Lower leg skin (tissue), 4 donors: ENCODE measurements around the gene WFIKKN2. TPM values are rescaled to one million over a fixed set of nuclear protein-coding genes. Genes with fewer than 3 reads are reported as not detected.

Experiments
- DNase-seq, 2 donors: peaks; one replicate each; pipeline ENCODE4 v3.0.0-alpha.2; 2019; ENCODE audit warnings: low spot score in 2 of 2
- H3K4me3 ChIP-seq: fragments of 200-600 bp; sonication (generic); 2 replicates; pipeline ENCODE4 v1.5.1; 2017; ENCODE audit warnings: mild to moderate bottlenecking, low read depth; ENCODE audit not compliant: poor library complexity, severe bottlenecking
- CTCF ChIP-seq, 3 donors: fragments of 450-650 bp; IDR thresholded peaks; one replicate each; pipeline ENCODE4 v1.5.1; 2016; ENCODE audit warnings: antibody characterized with exemption in 3 of 3, mild to moderate bottlenecking in 3 of 3, moderate library complexity in 2 of 3
- POLR2A ChIP-seq, 2 donors: fragments of 450-650 bp; IDR thresholded peaks; one replicate each; pipeline ENCODE4 v1.6.1; 2016 to 2017; ENCODE audit warnings: antibody characterized with exemption in 2 of 2, mild to moderate bottlenecking in 1 of 2, moderate library complexity in 1 of 2
- WGBS, 2 donors: methylation state at CpG; one replicate each; pipeline ENCODE4 v1.1.5; 2018; 5-methylcytosine and 5-hydroxymethylcytosine counted together
- intact Hi-C: fragments of 100-400 bp; cut with DNase I; formaldehyde crosslinking; loops from one replicate; pipeline ENCODE4 v1.15.0; 2023; ENCODE audit warnings: low total_unique reads
- total RNA-seq, 4 donors: library from RNA; depleted of rRNA; stranded (reverse); fragments of >200 nt; gene quantifications; one replicate each; pipeline ENCODE4 v1.1.0, GENCODE V29; 2016

Gene WFIKKN2
- total RNA-seq, 4 donors from 2014 or later = 0.26 to 0.61 (median 0.59) TPM; not detected in 1

- TF ChIP-seq POLR2A (IDR thresholded peaks at IDR 0.05) = no peak
- no peak for TF ChIP-seq CTCF (IDR thresholded peaks at IDR 0.05)
- no peak for DNase-seq
- WGBS, 2 donors = 81 to 86% methylated on average over 10 of the region's 10 CpGs
- intact Hi-C loops = no loop called here
- H3K4me3 ChIP-seq = no peak overlapping the region
Measured at GRCh38 chr17:50820651-50821050, 14.7 kb upstream of the WFIKKN2 start.

- no peak for TF ChIP-seq POLR2A (IDR thresholded peaks at IDR 0.05)
- no peak for TF ChIP-seq CTCF (IDR thresholded peaks at IDR 0.05)
- WGBS, 2 donors = 94 to 97% methylated on average over 2 of the region's 2 CpGs
- intact Hi-C loops = no loop called here
- DNase-seq = no peak
- no peak overlapping the region for H3K4me3 ChIP-seq
Measured at GRCh38 chr17:50822550-50822949, 12.8 kb upstream of the WFIKKN2 start.

- TF ChIP-seq CTCF (IDR thresholded peaks at IDR 0.05) (no peak), POLR2A (IDR thresholded peaks at IDR 0.05) (no peak)
- H3K4me3 ChIP-seq = no peak overlapping the region
- intact Hi-C loops = no loop called here
- WGBS, 2 donors = 95 to 100% methylated on average over 2 of the region's 2 CpGs
- DNase-seq = no peak
Measured at GRCh38 chr17:50824429-50824828, 11.0 kb upstream of the WFIKKN2 start.

- intact Hi-C loops = no loop called here
- no peak for DNase-seq
- TF ChIP-seq CTCF (IDR thresholded peaks at IDR 0.05) = no peak
- TF ChIP-seq POLR2A (IDR thresholded peaks at IDR 0.05) = no peak
- no peak overlapping the region for H3K4me3 ChIP-seq
Measured at GRCh38 chr17:50825188-50825587, 10.2 kb upstream of the WFIKKN2 start.

- intact Hi-C loops = no loop called here
- DNase-seq = no peak
- 83 to 84% methylated on average over 6 of the region's 6 CpGs for WGBS, 2 donors
- H3K4me3 ChIP-seq = no peak overlapping the region
- no peak for TF ChIP-seq POLR2A (IDR thresholded peaks at IDR 0.05)
- no peak for TF ChIP-seq CTCF (IDR thresholded peaks at IDR 0.05)
Measured at GRCh38 chr17:50828508-50829170, 6.7 kb upstream of the WFIKKN2 start.

- no peak for DNase-seq
- intact Hi-C loops = no loop called here
- 82 to 87% methylated on average over 6 of the region's 6 CpGs for WGBS, 2 donors
- TF ChIP-seq POLR2A (IDR thresholded peaks at IDR 0.05) = no peak
- no peak for TF ChIP-seq CTCF (IDR thresholded peaks at IDR 0.05)
- no peak overlapping the region for H3K4me3 ChIP-seq
Measured at GRCh38 chr17:50829332-50829731, 6.1 kb upstream of the WFIKKN2 start.
